Erythroblast (primary cell): ENCODE results near the gene MYLK.

Experiments used
- DNase-seq, 2 experiments: peaks; one replicate each; lab custom pipeline; 2025; lab: John Stamatoyannopoulos, UW
- GATA1 ChIP-seq: IDR thresholded peaks from 2 replicates; pipeline ENCODE4 v1.6.1; 2011; ENCODE audit warnings: low read depth, mild to moderate bottlenecking, control low read depth, low read length, moderate library complexity
- POLR2A ChIP-seq: IDR thresholded peaks from 2 replicates; pipeline ENCODE4 v1.6.1; 2011; ENCODE audit warnings: mild to moderate bottlenecking, low read length

MYLK gene

GRCh38 chr3:123656274-123656673 lies 227.9 kb downstream of the MYLK start:
- DNase-seq = no peak
- TF ChIP-seq POLR2A = no peak
- TF ChIP-seq GATA1 = no peak

GRCh38 chr3:123655400-123655799 lies 228.7 kb downstream of the MYLK start:
- DNase-seq = no peak
- no peak for TF ChIP-seq GATA1
- no peak for TF ChIP-seq POLR2A

DNA sequence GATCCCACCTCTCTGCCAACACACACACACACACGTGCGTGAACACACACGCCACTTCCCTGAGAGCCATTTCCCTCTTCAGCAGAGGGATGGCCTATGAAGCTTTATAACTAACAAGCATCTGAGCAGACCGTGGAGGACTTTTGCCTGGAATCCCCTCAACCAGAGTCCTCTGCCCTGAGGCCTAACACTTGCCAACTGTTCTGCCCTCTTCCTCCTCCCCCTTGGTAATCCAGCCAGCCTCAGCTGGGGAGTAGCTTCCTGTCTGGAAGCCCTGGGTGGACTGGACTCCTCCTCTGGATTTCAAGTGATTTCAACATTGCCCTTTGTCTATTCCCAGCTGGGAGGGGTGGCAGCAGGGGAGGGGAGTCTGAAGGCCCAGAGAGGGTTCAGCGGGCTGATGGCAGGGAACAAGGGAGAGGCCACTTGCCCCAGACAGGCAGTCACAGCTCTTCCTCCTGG lies 230.9 kb downstream of the MYLK start:
- TF ChIP-seq POLR2A (no peak), GATA1 (no peak)
- no peak for DNase-seq

GRCh38 chr3:123652342-123652984 lies 231.7 kb downstream of the MYLK start:
- TF ChIP-seq GATA1 (no peak), POLR2A (no peak)
- DNase-seq = peak; percentile 61 to 76

DNA sequence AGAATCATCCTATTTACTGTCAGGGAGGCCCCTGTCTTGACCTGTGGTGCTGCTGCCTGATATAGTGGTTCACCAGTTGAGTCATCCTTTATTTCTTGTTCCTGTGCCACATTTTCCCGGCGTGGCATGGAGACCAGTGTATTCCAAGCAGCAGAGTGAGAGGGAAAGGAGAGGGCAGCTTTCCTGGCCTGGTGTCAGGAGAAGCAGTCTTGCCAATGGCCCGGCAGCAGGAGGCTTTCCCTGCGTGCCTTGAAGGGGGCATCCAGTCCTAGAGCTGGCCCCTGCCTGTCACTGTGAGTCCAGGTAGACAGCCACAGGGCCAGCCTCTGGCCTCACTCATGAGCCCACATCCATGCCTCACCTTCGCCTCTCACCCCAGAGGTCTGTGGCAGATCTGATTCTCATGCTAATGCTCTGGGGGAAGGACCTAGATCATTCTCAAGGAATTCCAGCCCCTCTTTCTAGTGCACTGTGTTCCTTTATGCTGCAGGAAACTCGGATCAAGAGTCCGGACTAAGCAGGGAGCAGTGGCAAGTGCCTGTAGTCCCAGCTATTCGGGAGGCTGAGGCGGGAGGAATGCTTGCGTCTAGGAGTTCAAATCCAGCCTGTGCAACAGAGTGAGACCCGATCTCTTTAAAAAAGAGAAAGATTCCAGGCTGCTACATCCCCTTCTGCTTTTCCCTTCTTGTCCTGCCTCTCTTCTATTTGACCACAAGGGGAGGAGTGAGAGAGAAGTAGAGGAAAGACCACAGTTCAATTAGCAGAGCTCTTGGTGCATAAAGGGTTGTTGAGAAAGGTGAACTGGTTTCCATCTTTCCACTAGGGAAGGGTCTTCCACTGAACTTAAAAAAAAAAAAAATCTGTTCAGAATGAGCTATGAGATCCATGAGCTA lies 232.4 kb downstream of the MYLK start:
- DNase-seq = no peak
- no peak for TF ChIP-seq GATA1
- no peak for TF ChIP-seq POLR2A

DNA sequence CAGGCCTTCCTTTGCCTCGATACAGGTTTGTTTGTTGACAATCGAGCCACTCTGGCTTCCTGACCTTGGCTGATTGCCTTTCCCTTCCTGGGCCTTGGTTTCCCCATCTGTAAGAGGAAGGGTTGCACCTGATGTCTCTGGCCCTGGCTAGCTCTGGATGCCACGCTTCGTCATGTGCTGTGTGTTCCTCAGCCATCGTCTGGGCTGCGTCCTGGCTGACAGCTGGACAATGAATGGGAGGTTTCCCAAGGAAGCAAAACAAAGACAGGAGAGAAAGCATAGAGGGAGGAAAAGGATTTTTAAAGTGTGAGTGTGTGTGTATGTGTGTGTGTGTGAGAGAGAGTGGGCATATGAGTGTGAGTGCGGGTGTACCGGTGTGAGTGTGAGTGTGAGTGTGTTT lies 234.0 kb downstream of the MYLK start:
- no peak for DNase-seq
- TF ChIP-seq POLR2A = no peak
- no peak for TF ChIP-seq GATA1

DNA sequence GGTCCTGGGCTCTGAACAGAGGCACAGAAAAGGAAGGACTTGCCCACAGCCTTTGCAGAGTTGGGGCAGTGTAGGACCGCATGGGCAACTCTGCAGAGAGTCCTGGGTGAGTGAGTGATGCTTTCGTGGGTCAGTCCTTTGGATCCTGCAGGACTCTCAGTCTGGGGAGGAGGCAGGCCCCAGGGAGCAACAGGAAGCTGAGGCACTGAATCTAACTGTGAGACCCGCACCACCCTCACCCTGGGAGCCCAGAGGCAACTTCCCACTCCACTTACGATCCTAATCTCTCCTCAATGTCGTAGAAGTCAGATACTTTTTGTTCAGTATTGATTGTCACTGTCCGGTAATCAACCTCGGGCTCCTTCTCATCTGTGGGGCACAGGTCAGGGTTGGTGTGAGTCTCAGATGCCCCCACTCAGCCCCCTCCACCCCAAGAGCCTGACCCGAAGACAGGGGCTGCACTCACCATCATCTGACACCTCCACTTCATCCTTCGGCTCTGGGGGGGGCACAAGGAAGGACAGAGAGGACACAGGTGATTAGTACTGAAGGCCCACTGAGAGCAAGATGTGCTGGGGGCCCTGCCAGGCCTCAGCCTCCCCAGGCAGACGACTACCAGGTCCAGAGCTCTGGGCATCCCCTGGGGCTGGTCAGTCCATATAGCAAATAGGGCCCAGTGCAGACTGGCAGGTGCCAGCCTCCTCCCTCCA lies 235.3 kb downstream of the MYLK start:
- no peak for TF ChIP-seq GATA1
- TF ChIP-seq POLR2A = no peak
- no peak for DNase-seq

DNA sequence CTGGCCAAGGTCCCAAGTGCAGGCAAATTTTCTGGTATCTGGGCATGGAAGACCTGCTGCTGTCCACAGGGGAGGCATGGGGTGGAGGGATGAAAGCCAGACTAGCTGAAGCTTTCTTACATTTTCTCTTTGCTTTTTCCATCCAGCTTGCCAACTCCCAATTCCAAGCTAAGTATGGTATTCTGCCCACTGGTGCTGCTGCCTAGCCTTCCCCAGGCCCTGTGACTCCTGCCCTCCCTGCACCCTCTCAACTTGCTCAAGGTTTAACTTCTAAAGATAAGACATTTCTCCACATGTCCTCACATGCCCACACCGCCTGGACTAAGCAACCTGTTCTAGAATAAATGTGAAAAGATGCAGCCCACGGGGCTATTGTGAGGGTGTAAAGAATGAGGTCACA lies 239.8 kb downstream of the MYLK start:
- DNase-seq = no peak
- no peak for TF ChIP-seq GATA1
- no peak for TF ChIP-seq POLR2A

- TF ChIP-seq POLR2A (no peak), GATA1 (no peak)
- no peak for DNase-seq
Observed at GRCh38 chr3:123642957-123643330, 241.2 kb downstream of the MYLK start.

GRCh38 chr3:123642182-123642956 lies 241.8 kb downstream of the MYLK start:
- peak; percentile 91 to 92 for DNase-seq
- TF ChIP-seq POLR2A = no peak

- no peak for TF ChIP-seq GATA1
- no peak for TF ChIP-seq POLR2A
- no peak for DNase-seq
Observed at GRCh38 chr3:123641505-123641904, 242.6 kb downstream of the MYLK start.

DNA sequence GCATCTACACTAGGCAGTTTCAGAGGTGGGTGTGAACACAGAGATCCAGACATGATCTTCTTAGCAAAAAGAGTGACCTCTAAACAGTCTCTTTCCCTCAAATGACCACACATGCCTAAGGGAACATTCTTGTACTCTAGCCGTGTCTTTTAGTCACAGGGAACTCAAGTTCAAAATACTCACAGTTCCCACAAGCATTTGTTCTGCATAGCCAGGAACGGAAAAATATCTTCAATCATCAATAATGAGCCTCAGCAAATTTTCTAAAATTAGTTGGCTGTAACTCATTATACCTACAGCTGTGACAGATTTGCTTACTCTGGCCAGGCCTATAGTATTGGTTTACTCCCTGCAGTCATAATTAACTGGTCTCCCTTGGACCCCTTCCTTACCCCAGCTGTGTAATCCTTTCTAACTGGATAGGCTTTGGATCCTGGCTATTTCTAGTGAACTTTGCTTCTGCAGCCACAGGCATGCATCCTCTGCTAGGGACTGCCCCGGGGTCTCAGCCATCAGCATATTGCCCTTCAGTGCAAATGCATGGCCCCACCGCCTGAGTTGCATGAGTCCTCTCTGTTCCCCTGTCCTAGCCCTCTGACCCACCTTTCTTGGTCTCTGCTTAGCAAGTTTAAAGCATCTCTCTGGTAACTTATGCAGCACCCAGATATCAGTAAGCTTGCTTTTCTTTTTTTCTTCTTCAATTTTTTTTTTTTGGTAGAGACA lies 243.2 kb downstream of the MYLK start:
- TF ChIP-seq POLR2A (no peak), GATA1 (no peak)
- DNase-seq = no peak

DNA sequence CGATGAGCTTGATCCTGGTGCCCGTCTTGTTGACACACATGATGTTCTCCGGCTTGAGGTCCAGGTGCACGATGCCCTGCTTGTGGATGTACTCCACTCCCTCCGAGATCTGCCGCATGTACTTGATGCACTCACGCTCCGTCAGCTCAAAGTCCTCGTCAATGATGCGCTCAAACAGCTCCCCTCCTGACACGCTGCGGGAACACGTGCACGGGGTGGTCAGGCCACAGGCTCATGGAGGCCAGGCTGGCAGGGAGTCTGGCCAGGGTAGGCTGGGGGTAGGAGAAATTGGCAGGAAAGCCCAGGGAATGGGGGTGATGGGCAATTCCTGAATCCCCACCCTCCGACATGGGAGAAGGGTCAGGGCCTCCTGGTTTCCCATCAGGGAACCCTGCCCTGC lies 243.8 kb downstream of the MYLK start:
- no peak for DNase-seq
- TF ChIP-seq GATA1 (no peak), POLR2A (no peak)
